GM11168 (cell line): ENCODE results near the gene SHC3.

ENCODE experiments used
- in situ Hi-C: fragments of 300-500 bp; cut with MboI; formaldehyde crosslinking; loops from one replicate; pipeline ENCODE4 v1.12.0; 2022; ENCODE audit warnings: low sequenced_read_pairs; ENCODE audit not compliant: unreplicated experiment

The SHC3 gene

DNA sequence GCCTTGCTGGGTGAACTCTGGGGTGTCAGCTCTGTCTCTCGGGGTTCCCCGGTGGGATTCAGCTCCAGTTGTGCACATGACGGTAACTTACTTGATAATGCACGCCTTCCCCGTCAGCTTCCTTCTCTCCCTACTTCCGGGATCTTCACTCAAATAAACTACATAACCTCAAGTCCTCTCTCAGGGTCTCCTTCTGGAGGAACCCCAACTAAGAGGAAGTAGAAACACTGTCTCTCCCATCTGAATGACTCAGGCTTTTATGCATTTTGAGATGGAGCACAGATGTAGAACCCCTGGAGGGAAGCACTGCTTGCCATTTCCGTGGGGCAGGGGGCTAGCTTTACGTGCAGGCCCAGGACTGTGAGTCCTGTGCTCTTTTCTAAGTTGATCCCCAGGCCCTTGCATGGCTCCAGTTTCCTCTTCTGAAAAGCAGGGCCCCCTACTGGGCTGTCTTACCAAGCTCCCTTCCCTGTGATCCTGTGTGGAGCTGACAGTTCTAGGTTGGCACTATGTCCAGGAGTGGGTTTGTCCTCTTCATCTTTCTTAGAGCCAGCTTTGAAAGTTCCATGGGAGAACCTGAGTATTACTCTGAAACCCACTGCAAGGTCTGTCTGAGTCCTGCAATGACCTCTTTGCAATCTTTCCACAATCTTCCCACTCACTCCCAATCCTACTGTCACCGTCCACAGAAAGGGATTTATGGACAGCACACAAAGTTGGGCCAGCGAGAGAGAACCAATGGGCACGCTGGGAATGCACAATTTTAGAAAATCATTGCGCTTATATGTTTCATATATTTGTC is 169.7 kb downstream of the SHC3 start:
- in situ Hi-C loops: loop anchor here (10.0 kb wide), 1 partner anchor 414 kb away; no protein-coding TSS in a partner anchor

DNA sequence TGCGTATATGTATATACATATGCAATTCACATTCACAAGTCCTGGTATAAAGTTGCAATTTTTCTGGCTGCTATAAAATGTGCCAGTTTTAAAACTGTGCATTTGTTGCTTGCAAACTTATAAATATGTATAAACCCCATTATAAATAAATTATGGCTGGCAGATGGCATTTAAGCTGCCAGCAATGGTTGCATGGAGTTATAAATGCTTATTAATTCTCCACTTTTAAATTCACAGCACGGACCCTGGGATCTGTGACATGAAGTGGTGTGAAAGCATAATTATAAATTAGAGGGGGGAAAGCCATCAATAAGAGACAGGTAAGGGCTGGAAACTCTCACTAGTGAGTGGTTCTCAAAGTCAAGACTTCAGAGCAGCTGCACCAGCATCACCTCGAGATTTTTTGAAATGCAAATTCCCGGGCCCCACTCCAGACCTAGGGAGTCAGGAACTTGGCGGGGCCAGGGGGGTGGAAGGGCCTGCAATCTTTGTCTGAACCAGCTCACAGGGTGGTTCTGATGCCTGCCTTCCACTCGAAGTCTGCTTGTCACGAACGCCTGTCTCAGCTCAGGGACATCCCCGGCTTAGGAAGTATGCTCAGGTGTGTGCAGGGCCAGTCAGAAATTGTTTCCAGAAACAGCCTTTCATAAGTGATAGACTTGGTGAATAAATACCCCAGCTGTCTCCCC is 170.4 kb downstream of the SHC3 start:
- in situ Hi-C loops: loop anchor here (10.0 kb wide), 1 partner anchor 413 kb away; no protein-coding TSS in a partner anchor

DNA sequence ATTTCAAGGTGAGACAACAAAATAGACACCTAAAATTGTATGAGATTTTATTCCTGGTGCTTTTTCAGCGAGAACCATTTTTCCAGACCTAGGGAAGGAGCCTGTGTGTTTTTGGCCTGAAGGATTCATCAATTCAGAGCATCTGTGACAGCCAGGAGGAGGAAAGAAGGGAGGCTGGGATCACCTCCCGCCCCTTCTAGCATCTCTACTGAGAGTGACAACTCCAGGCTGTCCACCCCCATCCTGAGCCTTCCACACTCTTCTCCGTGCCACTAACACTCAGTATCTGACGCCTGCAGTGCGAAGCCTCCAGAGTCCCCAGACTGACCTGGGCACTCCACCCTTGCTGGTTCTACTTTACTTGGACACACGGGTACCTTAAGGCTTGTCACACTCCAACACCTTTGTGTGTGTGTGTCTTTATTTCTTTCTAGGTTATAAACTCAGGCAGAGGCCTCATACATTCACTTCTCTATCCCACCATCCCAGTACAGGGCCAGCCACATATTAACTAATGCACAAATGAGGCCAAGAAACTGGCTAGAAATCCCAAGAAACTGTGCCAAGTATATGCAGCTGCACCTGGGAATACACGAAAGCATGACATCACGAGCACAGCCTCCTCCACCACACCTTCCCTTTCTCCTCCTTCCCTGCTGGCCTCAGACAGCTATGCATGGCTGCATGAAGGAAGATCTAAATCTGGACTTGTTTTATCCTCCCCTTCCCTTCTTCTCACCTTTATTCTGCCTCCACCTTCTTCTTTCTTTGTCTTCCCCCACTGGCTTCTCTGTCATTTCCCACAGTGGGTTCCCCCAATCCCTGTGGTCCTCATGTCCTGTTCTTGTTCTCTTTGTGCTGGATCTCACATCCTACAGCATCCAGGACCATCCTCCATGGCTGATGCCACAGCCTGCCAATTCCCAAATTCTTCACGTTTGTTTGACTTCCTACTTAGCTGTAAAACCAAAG is 171.3 kb downstream of the SHC3 start:
- in situ Hi-C loops: loop anchor here (10.0 kb wide), 1 partner anchor 412 kb away; no protein-coding TSS in a partner anchor

DNA sequence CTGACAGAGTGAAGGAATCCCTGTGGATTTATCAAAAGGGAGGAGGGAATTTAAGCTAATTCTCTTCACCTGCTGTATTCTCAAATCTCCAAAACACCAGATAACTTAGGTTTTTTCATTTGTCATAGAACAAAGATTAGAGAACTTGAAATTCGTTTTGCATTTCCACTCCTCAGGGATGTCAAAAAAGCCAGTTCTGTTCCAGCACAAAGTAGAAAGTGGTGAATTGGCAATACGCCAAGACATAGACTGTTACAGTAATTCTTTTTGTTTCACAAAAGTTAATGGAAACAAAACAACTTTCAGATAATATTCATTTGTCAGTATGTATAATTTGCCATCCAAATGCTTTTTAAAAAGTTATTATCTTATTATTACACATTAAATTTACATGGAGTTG is 172.4 kb downstream of the SHC3 start:
- in situ Hi-C loops: loop anchor here (10.0 kb wide), 1 partner anchor 411 kb away; no protein-coding TSS in a partner anchor

DNA sequence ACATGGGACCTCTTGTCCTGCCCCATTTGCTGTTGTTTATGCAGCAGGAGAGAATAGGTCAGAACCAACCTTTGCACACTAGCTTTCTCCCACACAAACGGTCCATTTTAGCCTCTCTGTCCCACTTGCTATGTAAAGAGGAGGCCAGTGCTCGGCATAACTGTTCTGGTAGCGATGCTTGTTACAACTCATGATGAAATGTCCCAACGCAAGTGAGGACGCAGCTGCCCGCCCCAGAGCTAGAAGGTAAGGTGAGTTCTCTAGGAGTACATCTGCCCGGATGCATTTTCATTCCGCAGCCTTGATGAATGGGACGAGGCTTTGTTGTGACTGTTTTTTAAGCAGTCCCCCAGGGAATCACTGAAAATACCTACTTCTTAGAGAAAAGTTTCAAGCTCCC is 173.3 kb downstream of the SHC3 start:
- in situ Hi-C loops: loop anchor here (10.0 kb wide), 1 partner anchor 411 kb away; no protein-coding TSS in a partner anchor

DNA sequence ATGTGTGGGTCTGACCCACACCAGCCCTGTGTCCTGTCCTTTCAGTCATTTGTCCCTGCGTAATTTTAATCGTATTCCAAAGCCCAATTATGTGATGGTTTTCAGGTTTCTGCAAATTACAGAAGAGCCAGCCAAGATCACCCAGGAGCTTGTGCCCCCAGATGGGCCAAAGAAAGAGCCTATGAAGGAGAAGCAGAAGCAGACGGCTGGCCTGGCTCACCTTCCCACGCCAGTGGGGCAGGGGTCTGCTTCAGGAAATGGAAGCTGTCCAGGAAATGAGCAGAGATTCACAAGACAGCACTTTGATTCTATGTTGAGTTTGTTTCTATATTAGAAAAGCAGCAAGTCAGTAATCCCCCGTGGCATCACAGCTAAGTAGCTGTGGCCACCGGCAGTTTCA is 175.6 kb downstream of the SHC3 start:
- in situ Hi-C loops: loop anchor here (10.0 kb wide), 1 partner anchor 408 kb away; no protein-coding TSS in a partner anchor

DNA sequence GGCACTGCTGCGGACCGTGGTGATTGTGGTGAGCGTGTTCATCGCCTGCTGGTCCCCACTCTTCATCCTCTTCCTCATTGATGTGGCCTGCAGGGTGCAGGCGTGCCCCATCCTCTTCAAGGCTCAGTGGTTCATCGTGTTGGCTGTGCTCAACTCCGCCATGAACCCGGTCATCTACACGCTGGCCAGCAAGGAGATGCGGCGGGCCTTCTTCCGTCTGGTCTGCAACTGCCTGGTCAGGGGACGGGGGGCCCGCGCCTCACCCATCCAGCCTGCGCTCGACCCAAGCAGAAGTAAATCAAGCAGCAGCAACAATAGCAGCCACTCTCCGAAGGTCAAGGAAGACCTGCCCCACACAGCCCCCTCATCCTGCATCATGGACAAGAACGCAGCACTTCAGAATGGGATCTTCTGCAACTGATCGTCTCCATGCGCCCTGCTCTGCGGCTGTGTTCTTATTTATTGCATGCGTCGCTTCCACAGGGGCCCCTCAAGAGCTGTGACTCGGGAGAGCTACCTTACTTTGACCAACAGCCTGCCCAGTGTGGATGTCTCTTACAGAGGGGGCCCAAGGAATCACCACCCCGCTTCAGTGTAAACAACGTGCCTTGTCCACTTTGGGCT is 176.6 kb downstream of the SHC3 start:
- in situ Hi-C loops: loop anchor here (10.0 kb wide), 1 partner anchor 407 kb away; no protein-coding TSS in a partner anchor

DNA sequence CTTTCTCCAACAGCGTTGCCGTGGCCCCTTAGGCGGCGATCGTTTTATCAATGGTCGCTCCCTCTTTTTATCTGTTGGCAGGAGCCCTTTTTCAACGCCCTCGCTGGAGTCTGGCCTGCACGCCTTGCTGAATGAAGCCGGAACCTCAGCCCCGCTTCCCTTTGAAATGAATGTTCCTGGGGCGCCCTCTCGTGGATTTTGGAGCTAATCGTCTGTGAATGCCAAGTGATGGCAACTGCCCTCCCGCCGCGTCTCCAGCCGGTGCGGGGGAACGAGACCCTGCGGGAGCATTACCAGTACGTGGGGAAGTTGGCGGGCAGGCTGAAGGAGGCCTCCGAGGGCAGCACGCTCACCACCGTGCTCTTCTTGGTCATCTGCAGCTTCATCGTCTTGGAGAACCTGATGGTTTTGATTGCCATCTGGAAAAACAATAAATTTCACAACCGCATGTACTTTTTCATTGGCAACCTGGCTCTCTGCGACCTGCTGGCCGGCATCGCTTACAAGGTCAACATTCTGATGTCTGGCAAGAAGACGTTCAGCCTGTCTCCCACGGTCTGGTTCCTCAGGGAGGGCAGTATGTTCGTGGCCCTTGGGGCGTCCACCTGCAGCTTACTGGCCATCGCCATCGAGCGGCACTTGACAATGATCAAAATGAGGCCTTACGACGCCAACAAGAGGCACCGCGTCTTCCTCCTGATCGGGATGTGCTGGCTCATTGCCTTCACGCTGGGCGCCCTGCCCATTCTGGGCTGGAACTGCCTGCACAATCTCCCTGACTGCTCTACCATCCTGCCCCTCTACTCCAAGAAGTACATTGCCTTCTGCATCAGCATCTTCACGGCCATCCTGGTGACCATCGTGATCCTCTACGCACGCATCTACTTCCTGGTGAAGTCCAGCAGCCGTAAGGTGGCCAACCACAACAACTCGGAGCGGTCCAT is 177.4 kb downstream of the SHC3 start:
- in situ Hi-C loops: loop anchor here (10.0 kb wide), 1 partner anchor 406 kb away; no protein-coding TSS in a partner anchor

DNA sequence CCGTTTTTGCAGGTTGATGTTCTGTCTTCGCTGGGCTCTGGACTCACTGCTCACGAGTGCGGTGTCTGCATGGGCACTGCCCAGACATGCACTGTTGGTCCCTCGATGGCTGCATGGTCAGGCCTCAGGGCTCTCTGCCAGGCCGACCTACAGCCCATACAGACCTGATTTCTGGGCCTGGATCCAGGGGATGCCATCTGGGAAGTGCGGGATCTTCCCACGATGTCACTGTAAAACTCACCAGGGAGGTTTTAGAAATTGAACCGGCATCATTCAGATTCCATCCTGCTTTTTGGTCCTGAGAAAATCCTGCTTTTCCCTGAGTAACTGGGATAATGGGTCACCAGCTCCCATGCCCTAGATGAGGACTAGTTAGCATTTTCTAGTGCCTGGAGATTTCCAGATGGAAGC is 178.2 kb downstream of the SHC3 start:
- in situ Hi-C loops: loop anchor here (10.0 kb wide), 1 partner anchor 406 kb away; no protein-coding TSS in a partner anchor

DNA sequence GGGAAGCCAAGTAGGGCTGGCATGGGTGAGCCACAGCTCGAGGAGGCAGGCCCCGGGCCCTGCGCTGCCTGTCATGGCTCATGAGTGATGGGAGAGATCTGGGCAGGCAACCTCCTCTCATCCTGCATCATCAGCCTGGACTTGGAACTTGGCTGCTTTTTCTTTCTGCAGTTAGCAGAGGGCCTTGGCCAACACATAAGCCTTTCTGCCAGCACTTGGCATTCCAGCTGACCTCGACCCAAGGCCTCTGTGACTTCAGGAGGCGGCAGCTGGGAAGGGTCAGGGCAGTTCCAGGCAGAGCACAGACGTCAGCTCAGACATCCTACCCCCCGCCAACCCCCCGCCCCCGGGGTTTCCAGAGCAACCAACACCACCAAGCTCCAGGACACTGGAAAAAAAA is 179.7 kb downstream of the SHC3 start:
- in situ Hi-C loops: no loop called here

DNA sequence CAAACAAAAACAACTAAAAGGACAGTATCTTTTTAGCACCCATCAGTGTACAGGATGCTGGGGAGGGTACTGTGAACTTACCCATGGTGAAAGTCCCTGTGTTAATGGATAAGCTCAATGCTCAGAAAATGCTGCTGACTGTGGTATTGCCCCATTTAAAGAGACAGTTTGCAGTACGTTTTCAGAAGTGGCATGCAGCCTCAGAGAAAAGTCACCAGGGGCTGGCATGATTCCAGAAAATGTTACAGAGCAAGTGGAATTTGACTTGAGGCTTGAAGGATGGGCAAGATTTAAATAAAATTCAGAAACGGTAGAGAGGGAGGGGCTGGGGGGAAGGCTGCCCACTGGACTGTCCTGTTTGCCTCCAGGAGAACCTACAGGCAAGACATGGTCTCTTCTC is 180.1 kb downstream of the SHC3 start:
- in situ Hi-C loops: no loop called here

DNA sequence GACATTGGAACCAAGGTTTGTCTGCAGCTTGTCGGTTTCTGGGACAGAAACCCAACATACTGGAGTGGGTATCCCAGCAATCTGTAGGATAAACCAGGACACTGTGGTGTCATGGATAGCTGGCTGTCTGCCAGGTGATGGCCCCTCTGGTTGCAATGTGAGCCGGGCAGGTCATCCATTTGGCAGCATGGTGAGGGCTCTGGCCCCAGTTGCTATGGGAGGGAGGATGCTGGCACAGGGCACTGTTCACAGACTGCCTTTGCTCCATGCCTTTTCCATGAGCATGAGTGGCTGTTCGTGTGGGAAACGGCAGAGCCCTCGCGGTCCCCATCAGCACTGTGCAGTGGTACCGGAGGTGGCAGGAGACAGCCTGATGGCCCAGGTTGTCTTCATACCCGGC is 181.0 kb downstream of the SHC3 start:
- in situ Hi-C loops: no loop called here

DNA sequence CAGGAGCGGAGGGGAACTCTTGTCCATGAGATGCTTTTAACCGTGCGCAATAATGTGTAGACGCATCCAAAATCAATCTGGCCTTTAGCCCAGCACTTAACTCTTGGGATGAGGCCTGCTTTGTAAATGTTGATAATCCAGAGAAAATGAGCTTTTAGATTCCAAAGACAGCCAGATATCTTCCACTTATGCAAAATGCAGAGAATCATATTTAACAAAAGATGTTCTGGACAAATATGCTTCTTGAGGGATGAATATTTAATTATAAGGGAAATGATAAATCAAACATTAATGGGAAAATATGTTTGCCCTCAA is 181.7 kb downstream of the SHC3 start:
- in situ Hi-C loops: no loop called here

DNA sequence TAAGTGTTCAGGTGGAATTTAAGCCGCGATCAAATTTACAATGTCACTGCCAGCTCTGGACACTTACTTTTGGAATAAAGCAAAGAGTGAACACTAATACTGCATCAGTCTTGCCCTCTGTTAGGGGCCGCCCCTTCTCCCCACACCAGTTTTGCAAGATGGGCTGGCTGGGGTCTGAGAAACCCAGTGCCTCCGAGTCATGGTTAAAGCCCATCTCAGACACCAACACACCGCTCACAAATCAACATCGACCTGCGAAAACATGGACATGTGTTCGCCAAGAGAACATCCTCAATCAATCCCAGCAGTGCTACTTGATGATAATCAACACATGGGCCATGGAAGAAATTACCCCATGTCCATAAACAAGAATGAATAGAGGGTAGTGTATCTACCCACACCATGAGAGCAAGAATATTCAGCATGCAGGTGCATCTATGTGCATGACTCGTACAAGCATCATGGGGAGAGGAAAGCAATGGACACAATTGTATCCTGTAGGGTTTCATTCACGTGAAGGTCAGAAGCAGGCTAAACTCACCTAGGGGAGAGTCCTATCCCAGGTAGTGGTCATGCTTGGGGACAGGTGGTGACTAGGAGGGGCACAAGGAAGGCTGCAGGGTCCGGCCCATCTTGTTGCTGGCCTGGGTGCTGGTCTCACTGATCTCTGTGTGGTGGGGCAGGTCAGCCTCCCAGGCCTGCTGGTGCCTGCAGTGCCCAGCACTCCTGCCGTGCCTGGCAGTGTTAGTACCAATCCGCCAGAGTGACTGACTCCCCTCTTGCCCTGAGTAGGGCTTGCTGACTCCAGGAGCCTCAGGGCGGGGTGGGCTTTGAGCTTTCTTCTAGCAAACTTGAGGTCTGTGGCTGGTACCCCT is 182.3 kb downstream of the SHC3 start:
- in situ Hi-C loops: no loop called here

DNA sequence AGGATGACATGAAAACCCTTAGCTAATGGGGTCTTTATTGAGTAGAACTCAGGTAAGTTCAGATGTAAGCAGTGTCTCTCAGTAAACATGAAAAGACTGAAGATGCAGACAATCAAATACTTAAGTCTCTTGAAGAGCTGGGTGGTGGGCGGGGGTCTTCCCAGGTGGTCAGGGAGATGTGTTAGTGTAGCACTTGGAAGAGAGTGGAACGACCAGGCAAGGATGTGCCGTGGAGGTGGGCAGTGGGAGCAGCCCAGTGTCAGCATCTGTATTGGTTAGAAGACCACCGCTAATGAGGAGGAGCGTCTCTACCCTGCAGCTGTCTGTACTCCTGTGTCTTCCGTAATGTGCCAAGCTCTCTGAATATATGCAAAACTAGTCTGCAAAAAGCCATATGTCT is 183.0 kb downstream of the SHC3 start:
- in situ Hi-C loops: no loop called here

DNA sequence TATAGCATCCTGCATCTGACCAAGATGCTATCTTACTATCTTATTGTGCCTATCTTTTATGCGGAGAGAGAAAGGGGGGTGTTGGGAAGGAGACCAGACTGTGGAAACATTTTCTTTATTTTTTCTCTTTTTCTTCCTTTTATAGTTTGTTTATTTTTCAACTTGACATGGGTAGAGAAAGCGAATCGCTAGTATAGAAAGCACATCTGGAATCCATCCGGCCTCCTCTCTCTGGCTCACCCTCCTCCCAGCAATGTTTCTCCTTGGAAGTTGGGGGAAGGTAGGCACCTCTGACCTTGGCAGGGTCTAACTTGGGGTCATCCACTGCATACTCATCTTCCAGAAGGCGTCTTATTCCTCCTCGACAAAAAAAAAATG is 183.4 kb downstream of the SHC3 start:
- in situ Hi-C loops: no loop called here

DNA sequence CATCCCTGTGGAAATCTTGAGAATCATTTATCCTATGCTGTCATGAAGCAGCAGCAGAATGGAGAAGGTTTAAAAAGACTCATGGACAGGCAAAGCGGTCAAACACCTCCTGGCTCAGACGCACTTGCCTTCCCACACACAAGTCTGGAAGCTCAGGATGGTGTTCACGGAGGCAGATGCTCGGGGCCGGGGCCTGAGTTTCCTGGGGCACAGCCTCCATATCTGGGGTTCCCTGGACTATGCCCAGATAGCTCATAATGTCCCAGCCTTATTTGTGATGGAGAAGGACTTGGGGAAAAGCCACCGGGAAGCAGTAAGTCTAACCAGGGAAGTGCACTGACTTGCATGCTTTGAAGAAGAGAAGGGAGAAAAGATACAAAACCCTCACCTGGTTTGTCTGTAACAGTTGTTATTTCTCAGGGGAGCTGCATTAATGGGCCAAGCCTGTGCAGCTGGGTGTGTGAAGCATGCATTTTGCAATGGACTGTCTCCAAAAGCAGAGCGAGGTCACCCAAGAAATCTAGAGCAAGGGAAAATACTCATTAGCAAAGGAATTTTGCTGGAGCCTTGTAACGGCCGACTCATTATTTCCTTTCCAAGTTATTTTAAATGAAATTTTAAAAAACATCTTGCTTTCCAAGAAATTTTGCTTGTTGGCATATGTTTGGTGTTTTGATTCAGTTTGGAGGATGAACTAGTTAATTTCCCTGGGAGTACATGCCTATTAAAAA is 184.0 kb downstream of the SHC3 start:
- in situ Hi-C loops: no loop called here
